Activated T-cell treated with anti-CD3 and anti-CD28 coated beads for 24 hours (primary cell): Measurements from ENCODE around the gene TBCD.
"Not testable (repeated sequence)": the region's sequence is repeated elsewhere in the genome, so short reads cannot be mapped to it uniquely, and the experiment has no call there.

Experiments used
- DNase-seq: peaks from one replicate; pipeline ENCODE4 v3.0.0-alpha.2; 2020; ENCODE audit warnings: low read depth

TBCD gene

DNA sequence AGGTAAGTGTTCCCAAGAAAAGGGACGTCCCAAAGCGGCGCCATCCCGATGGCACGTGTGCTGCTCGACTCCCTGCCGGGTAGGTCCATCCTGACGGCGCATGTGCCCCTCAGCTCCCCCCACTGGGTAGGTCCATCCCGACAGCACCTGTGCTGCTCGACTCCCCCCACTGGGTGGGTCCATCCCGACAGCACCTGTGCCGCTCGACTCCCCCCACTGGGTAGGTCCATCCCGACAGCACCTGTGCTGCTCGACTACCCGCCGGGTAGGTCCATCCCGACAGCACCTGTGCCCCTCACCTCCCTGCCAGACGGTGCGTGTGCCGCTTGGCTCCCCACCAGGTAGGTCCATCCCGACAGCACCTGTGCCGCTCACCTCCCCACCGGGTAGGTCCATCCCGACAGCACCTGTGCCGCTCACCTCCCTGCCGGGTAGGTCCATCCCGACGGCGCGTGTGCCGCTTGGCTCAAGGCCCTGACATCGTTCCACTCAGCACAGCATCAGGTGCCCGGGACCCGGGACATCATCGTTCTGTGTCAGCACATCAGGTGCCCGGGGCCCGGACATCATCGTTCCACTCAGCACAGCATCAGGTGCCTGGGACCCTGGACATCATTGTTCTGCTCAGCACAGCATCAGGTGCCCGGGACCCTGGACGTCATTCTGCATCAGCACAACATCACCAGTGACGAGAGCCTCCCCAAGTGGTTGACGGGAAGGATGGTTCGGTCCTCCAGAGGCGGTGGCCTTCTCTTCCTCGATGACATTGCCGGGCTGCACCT, 22.2 kb upstream of the TBCD start:
- no peak for DNase-seq

- DNase-seq: no peak
Measured at GRCh38 chr17:82732118-82732743, 19.6 kb upstream of the TBCD start.

DNA sequence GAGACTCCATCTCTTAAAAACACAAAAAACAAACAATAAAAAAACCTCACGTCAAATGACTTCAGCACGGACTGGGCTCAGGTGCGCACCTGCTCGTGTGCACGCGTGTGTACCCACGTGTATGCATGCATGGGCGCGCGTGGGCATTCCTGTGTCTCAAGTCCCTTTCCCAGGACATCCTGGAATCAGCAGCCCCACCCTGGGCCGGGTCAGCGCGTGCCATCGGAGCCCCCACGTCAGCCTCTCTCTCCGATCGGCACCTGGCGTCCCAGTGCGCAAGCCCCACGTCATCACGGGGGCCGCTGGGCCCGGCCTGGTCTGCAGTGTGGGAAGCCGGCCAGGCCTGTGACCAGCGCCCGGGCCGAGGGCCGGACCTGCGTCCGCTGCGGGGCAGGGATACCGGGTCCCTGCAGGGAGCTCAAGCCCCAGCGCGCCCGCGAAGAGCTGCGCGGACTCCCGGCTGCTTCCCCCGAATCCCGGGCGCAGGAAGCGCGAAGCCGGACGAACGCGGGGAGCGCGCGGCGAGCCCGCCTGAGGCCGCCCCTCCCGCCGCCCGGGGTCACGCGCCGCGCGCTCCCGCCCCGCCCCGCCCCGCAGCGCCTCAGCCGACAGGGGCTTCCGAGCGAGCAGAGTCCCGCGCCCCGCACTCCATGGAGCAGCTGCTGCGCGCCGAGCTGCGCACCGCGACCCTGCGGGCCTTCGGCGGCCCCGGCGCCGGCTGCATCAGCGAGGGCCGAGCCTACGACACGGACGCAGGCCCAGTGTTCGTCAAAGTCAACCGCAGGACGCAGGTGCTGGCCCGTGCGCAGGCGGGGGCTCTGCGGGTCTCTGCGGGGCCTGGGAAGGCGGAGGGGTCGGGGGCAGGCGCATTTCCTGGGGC, 16.6 kb upstream of the TBCD start, which contains the start of gene FN3K:
Gene FN3K (plus strand): TSS at position 629 of the 880 bp plus-strand sequence. CDS start 22 bp downstream, at position 651.
- no peak for DNase-seq

DNA sequence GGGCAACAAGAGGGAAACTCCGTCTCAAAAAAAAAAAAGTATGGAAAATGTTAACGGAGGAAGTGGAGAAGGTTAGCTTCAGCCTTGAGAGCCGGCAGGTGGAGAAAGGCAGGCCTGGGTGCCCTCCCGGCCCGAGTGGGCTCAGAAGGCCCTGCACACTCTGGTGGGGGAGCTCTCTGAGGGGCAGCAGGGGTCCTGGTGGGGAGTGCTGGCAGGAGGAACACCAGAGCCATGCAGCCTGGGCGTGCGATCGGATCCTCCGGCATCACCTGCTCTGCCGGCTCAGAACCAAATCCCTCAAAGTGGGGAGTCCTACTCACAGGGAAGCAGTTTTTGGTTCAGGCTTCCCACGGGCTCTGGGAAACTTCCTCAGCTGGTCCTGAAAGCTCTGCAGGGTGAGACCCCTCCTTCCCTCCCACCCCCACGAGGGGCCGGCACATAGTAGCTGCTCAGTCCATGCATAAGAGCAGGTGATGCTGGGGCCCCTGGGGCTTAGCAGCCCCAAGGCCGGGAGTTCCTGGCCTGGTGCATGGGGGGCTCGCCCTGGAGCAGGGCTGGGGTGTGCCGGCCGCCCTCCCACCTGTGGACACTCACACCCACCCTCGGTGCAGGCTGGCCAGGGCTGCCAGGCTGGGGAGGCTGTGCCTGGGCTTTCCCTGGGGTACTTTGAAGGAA, 15.2 kb upstream of the TBCD start:
- no peak for DNase-seq

- no peak for DNase-seq
Measured at GRCh38 chr17:82737967-82738877, 13.6 kb upstream of the TBCD start.

DNA sequence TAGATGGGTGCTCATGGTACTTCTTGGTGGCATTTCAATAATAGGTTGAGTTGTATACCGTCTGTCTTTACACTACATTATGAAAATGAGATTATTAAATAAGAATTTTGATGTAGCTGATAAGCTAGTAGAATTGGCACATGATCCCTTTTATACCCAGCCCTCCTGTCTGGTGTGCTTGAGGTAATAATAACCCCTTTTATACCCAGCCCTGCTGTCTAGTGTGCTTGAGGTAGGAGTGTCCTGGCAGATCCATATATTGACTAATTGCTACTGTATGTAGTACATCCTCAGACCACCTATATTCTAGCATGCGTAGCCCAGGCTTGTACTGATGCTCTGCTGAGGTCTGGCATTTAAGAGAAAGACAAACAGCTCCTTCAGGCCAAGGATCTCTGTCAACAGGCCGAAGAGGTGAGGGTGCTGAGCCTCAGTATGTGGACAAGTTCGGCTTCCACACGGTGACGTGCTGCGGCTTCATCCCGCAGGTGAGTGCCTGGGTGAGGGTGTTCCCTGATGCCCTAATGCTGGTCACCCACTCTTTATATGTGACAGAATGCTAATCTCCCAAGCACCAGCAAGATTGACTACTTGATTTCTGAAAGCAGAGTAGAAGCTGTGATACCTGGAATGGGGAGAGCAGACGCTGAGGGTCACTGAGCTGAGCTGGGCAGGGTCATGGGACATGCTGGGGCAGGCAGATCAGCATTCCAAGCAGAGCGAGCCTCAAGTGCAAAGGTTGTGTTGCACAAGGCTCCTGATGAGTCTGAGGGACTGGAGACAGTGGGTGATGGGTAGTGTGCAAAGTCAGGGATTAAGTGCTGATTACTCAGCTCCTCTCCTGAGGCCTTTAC, 10.7 kb upstream of the TBCD start:
- no peak for DNase-seq

DNA sequence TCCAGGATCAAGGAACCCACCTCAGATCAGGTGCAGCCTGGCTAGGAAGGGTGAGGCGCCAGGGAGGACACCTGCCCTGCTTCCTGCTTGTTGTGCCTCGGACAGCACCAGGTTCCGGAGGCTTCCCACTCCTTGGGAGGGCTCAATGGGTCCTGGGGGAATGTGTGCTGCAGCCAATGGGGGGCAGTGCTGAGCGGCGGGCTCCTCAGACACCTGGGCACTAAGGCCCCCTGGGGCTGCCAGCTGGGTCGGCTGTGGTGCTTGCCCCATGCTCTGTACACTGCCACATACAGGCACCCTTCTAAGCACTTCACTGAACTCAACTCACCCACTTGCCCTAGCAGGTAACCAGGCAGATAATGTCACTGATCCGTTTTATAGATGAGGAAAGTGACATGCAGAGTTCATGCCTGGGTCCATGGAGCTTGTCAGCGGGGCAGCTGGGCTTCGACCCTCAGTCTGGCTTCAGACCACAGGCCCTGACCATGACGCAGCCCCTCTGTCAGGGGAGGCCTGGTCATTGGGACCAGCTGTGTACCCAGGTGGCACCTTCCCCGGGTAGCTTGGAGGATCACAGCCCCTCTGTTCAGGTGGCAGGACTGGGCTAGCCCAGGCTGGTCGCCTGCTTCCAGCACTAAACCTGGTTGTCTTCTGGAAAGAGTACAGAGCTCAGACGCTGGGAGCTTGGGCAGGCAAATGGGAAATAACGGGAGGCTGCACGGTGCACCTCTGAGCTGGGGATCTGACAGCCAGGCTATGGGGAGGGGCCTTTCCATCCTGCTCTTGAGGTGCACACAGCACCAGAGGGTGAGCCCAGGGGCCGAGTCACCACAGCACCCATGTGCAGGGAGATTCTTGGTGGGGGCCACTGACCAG, 8.3 kb upstream of the TBCD start:
- no peak for DNase-seq

- not testable (repeated sequence) for DNase-seq
Measured at GRCh38 chr17:82744736-82745135, 7.1 kb upstream of the TBCD start.

GRCh38 chr17:82745524-82745923, 6.3 kb upstream of the TBCD start:
- DNase-seq: no peak

DNA sequence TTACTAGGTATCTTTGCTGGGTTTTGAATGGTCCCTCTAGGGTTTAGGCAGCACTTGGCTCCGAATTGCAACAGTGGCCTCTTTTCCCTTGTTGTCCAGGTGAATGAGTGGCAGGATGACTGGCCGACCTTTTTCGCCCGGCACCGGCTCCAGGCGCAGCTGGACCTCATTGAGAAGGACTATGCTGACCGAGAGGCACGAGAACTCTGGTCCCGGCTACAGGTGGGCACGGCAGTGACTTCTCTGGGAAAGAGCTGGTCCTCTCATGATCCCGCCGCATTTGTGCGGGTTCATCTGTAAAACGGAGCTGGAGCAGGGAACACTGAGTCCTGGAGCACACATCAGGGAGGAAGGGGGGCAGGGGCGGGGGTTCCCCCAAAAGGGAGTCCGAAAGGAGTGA, 3.1 kb upstream of the TBCD start:
- no peak for DNase-seq

GRCh38 chr17:82750241-82750908, 1.5 kb upstream of the TBCD start:
- DNase-seq: no peak

- DNase-seq: no peak
Measured at GRCh38 chr17:82751171-82751570, 694 bp upstream of the TBCD start.

DNA sequence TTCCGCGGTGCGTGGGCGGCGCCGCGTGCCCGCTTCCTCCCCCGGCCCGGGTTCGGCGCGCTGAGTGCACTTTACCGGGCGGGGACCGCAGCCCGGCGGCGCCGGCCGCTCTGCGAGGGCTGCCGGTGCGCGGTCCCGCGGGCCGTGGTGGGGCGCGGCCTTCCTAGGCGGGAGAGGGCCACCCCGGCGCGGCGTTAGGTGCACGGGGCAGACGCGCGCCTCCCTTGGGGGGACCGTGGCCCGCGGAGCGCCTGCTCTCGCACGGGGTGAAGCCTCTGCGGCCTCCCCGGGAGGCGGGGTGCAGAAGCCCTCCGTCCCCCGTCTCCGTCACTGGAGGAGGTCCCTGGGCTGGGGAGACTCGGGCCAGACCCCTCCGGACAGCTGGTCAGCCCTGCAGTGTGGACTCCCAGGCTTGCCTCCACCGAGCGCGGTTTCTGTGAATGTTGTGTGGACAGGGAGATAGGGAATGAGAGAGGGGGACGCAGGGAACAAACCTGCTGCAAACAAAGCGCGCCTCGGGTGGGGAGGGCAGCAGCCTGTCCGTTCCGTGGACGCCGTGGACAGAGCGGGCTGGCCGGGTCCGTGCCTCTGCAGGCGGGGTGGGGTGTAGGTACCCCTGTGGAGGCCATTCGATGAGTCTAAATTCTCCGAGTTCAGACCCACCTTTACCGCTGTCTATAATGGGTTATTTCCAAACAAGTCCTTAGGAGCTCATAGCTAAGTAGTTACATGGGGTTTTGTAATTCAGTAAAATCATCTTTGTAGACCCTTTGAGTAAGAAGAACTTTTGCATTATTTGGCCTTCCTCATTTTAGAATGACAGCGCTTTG, 721 bp downstream of the TBCD start:
- no peak for DNase-seq

GRCh38 chr17:82753201-82753464, 1.3 kb downstream of the TBCD start:
- no peak for DNase-seq

GRCh38 chr17:82754297-82755208, 2.7 kb downstream of the TBCD start:
- no peak for DNase-seq

GRCh38 chr17:82756166-82756565, 4.3 kb downstream of the TBCD start:
- no peak for DNase-seq

- DNase-seq: no peak
Measured at GRCh38 chr17:82765371-82765770, 13.5 kb downstream of the TBCD start.
